Hematopoietic multipotent progenitor cell treated with erythropoietin and hydrocortisone succinate and interleukin-3 and kit ligand, for 4 days (in vitro differentiated cells): ENCODE data around the gene CUTA.

Experiments used
- DNase-seq: peaks from one replicate; pipeline ENCODE4 v3.0.0-alpha.2; 2015

Gene CUTA, protein sequence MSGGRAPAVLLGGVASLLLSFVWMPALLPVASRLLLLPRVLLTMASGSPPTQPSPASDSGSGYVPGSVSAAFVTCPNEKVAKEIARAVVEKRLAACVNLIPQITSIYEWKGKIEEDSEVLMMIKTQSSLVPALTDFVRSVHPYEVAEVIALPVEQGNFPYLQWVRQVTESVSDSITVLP

DNA sequence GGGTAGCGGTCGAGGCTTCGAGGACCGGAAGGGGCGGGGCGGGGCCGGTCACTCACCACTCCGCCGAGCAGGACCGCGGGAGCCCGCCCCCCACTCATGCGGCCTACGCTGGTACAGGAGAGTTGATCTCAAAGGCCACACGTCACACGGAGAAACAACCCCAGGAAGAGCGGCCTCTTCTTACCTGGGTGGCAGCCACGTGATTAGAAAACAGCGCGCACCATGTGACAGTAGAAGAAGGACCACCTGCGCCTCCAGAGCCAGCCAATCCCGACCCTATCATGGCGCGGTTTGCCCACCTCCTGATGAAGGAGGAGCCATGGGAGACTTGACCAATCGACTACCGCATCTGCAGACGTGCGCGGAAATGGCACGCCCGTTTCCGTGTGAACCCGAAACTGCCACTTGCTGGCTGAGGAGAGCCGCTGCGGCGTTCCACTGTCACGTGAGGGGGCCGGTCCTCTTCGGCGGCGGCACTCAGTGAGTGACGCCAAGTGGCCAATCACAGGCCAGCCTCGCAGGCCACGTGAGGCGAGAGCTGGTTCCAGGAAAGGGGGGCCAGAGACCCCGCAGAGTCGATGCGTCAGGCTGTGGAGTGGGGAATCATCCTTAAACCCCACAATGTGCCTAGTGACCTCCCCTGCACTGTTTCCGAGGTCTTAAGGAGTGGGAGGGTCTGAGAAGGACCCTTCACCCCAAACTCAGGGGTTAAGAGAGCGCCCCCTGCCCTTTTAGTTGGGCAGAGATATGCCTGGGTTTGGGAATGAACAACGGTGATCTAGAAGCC lies at the start of gene CUTA:
Gene CUTA, minus strand, starts transcription at position 205 of the 787 bp plus-strand sequence. Its CDS starts 107 bp downstream, at position 98.
- peak; percentile 100 for DNase-seq

DNA sequence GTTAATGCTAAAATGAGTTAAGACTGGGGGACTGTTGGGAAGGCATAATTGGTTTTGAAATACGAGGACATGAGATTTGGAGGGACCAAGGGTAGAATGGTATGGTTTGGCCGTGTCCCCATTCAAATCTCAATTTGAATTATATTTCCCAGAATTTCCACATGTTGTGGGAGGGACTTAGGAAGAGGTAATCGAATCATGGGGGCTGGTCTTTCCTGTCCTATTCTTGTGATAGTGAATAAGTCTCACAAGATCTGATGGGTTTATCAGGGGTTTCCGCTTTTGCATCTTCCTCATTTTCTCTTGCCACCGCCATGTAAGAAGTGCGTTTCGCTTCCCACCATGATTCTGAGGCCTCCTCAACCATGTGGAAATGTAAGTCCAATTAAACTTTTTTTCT lies 49.2 kb upstream of the CUTA start:
- DNase-seq, result no peak

GRCh38 chr6:33466075-33466735 lies 48.3 kb upstream of the CUTA start:
- DNase-seq, result no peak

- DNase-seq, result no peak
Observed at GRCh38 chr6:33459226-33459625, 41.3 kb upstream of the CUTA start.

GRCh38 chr6:33458676-33459075 lies 40.8 kb upstream of the CUTA start:
- DNase-seq, result no peak

DNA sequence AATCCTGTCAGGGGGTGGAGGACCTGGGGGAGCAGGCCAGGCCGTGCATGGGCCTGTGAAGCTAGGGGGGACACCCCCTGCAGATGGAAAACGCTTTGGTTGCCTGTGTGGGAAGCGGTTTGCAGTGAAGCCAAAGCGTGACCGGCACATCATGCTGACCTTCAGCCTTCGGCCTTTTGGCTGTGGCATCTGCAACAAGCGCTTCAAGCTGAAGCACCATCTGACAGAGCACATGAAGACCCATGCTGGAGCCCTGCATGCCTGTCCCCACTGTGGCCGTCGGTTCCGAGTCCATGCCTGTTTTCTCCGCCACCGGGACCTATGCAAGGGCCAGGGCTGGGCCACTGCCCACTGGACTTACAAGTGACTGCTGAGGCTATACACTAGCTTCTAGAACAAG lies 38.2 kb upstream of the CUTA start:
- no peak for DNase-seq

DNA sequence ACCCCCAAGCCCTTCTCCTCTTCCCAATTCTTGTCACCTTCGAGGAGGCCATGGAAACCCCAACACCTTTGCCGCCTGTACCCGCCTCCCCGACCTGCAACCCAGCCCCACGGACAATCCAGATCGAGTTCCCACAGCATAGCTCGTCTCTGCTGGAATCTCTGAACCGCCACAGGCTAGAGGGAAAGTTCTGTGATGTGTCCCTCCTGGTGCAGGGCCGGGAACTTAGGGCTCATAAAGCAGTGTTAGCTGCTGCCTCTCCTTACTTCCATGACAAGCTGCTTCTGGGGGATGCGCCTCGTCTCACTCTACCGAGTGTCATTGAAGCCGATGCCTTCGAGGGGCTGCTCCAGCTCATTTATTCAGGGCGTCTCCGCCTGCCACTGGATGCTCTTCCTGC lies 37.1 kb upstream of the CUTA start:
- no peak for DNase-seq

- peak; percentile 98 for DNase-seq
Observed at GRCh38 chr6:33454009-33454946, 36.4 kb upstream of the CUTA start, which contains the start of gene ZBTB9. ZBTB9 (plus strand) TSS chr6:33454576; CDS start chr6:33455101, 525 bp downstream.

DNA sequence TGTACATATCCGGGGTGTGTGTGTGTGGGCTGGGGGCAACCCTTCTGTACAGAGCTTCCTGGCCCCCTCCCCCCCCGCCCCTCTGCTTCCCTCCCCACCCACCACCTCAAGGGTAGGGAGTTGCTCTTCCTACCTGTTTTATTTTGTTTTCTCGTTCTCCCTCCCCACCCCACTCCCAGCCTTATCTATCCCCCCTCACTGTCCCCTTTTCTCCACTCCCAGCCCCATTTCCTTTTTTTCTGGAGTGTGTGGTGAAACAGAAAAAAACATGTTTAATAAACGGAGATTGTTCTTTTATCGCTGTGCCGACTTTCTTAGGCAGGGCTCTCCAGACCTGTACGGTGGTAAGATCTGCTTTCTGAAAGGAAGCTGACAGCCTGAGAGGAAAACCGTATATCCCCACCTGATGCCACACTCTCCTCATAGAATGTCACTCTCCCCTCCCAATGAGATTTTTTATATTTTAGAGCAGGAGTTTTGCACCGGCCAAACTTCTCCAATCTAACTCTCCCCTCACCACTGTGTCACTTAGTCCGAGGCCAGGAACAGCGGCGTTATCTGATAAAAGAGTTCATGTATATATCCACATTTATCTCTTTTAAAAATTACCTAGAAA lies 35.6 kb upstream of the CUTA start:
- DNase-seq, result peak; percentile 59

- DNase-seq, result no peak
Observed at GRCh38 chr6:33452496-33452895, 34.6 kb upstream of the CUTA start.

GRCh38 chr6:33451606-33452005 lies 33.7 kb upstream of the CUTA start:
- no peak for DNase-seq

DNA sequence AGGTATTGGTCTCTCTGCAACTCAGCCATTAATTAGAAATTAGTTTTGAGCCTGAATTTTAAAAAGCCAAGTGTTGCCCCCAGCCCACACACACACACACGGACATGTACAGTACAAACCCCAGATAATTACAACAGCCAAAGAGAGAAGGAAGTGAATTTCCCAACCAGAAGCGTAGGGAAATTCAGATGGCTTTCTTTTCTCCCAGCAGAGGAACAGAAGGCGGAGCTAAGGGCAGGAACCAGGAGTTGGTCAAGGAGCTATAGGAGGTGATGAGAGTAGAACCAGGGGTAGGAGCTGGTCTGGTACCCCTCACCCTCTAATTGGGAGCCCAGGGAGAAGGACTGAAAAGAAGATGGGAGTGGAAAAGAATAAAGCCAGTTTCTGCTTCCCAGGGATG lies 32.5 kb upstream of the CUTA start:
- DNase-seq, result no peak

- DNase-seq, result no peak
Observed at GRCh38 chr6:33446356-33446755, 28.4 kb upstream of the CUTA start.

DNA sequence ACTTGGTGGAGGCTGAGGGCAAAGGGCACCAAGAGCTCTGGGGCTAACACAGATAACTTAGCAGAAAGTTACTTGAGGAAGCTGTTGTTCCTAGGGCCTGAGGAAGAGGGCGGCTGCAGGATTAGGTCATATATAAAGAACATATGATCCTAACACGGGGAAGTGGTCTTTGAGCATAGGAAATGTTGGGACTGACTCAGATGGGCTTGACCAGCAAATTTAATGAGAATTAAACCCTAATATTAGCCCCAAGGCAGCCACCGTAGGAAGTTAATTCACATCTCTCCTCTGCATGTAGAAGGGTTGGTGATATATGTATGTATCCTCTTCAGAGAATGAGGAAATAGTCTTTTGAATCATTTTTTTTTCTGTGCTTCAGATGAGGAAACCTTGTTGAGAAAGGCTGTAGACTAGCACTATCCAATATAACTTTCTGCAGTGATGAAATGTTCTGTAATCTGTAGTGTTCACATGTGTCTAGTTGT lies 27.3 kb upstream of the CUTA start:
- DNase-seq, result peak; percentile 39

DNA sequence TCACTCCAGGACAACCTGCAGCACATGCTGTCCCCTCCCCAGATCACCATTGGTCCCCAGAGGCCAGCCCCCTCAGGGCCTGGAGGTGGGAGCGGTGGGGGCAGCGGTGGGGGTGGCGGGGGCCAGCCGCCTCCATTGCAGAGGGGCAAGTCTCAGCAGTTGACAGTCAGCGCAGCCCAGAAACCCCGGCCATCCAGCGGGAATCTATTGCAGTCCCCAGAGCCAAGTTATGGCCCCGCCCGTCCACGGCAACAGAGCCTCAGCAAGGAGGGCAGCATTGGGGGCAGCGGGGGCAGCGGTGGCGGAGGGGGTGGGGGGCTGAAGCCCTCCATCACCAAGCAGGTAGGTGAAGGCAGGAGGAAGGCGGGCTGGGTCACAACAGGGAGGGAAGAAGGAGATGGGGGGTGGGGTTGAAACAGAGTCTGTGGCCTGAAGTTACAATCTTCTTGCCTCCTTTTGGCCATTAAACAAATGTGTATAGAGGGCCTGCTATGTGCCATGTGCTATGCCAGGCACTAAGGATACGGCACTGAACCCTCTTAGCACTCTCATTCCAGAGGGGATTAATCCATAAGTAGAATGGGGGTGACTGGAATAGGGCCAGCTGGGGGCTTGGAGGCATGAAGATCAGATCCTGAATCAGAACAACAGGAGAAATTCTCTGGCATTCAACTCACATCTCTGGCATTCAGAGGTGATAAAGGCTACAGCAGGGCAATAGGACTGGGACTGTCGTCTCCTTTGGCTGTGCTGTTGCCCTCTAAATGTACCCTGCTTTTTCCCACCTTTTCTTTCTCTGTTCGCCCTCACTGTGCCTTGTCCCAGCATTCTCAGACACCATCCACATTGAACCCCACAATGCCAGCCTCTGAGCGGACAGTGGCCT lies 26.0 kb upstream of the CUTA start:
- no peak for DNase-seq

- DNase-seq, result no peak
Observed at GRCh38 chr6:33443025-33443424, 25.1 kb upstream of the CUTA start.

- no peak for DNase-seq
Observed at GRCh38 chr6:33442283-33442682, 24.4 kb upstream of the CUTA start.

- DNase-seq, result no peak
Observed at GRCh38 chr6:33441457-33441856, 23.6 kb upstream of the CUTA start.

DNA sequence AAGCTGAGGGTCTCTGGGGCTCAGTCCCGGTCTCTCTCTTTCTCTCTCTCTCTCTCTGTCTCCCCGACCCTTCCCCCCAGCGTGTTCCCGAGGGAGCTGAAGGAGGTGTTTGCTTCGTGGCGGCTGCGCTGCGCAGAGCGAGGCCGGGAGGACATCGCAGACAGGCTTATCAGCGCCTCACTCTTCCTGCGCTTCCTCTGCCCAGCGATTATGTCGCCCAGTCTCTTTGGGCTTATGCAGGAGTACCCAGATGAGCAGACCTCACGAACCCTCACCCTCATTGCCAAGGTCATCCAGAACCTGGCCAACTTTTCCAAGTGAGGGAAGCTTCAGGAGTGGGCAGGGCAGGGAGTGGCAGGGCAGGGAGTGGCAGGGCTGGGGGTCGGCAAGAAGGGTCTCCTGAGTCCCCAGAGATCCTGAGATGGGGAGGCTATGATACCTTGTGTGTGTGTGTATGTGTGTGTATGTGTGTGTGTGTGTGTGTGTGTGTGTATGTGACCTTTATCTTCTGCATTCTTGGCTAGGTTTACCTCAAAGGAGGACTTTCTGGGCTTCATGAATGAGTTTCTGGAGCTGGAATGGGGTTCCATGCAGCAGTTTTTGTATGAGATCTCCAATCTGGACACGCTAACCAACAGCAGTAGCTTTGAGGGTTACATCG lies 22.9 kb upstream of the CUTA start:
- peak; percentile 39 for DNase-seq

DNA sequence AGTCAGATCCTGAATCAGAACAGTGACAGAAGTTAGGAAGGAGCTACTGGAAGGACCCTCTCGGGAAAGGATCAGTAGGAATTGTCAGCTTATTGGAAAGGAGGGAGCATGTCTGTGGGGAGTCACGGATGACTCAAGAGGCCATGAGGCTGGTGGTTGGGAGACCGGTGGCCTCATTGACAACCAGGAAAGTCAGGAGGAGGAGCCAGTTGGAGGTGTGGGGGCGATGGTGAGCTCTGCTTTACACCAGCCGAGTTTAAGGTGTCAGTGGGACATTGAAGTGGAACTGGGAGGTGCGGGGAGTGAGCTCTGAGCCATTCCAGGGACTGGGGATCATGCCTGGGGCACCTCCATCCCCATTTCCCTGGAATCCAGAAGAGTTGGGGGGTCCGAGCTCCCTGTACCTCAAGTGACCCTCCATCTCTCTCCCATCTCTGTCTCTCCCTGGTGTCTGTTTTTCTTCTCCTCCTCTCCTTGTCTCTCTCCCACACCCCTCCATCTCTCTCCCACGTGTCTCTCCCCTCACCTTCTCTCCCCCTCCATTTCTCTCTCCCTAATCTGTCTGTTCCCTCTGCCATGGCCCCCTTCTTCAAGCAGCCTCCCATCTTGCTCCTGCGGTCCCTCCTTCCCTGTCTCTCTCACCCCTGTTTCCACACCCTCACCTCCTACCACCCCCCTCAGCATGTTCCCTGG lies 22.2 kb upstream of the CUTA start:
- DNase-seq, result no peak
